Esophagus muscularis mucosa (tissue), 4 donors: ENCODE results near the gene XRCC4. TPM values are rescaled to one million over a fixed set of nuclear protein-coding genes. Genes with fewer than 3 reads are reported as not detected.

Experiments
- DNase-seq: peaks from one replicate; pipeline ENCODE4 v3.0.0-alpha.2; 2017; ENCODE audit errors: extremely low spot score
- H3K27ac ChIP-seq, 4 donors: fragments of 200-600 bp; sonication (generic); replicated peaks in 1 of 4; 1 replicate in 3 of 4; 2 replicates in 1 of 4; pipeline ENCODE4 v1.5.1; 2016 to 2019; ENCODE audit warnings: mild to moderate bottlenecking in 1 of 4
- H3K27me3 ChIP-seq, 4 donors: fragments of 200-600 bp; sonication (generic); one replicate each; pipeline versions ENCODE4 v1.5.1 to v1.6.0; 2016 to 2019
- H3K36me3 ChIP-seq, 4 donors: fragments of 200-600 bp; sonication (generic); one replicate each; pipeline ENCODE4 v1.5.1; 2016 to 2019
- H3K4me1 ChIP-seq, 4 donors: fragments of 200-600 bp; sonication (generic); one replicate each; pipeline ENCODE4 v1.5.1; 2016 to 2019
- H3K4me3 ChIP-seq, 4 donors: fragments of 200-600 bp; sonication (generic); 1 replicate in 2 of 4; 2 replicates in 2 of 4; pipeline ENCODE4 v1.5.1; 2016 to 2019; ENCODE audit warnings: mild to moderate bottlenecking in 4 of 4, moderate library complexity in 1 of 4
- H3K9me3 ChIP-seq, 4 donors: fragments of 200-600 bp; sonication (generic); 1 replicate in 3 of 4; 2 replicates in 1 of 4; pipeline ENCODE4 v1.5.1; 2016 to 2019
- EP300 ChIP-seq: sonication (generic); formaldehyde crosslinking; IDR thresholded peaks from one replicate; pipeline ENCODE4 v1.6.1; 2017; ENCODE audit warnings: antibody characterized with exemption
- POLR2A ChIP-seq: fragments of 450-650 bp; IDR thresholded peaks from one replicate; pipeline ENCODE4 v1.6.1; 2017; ENCODE audit warnings: antibody characterized with exemption, moderate library complexity, mild to moderate bottlenecking, low read depth
- POLR2AphosphoS5 ChIP-seq, 2 donors: sonication (generic); formaldehyde crosslinking; IDR thresholded peaks; one replicate each; pipeline ENCODE4 v1.6.1; 2017; ENCODE audit warnings: antibody characterized with exemption in 2 of 2
- WGBS: methylation state at CpG from one replicate; pipeline ENCODE4 v1.1.5; 2018; 5-methylcytosine and 5-hydroxymethylcytosine counted together
- intact Hi-C: fragments of 100-400 bp; cut with DNase I; formaldehyde crosslinking; loops from one replicate; pipeline ENCODE4 v1.15.1; 2023
- total RNA-seq, 4 donors: library from RNA; depleted of rRNA; stranded (reverse); fragments of >200 nt; gene quantifications; one replicate each; pipeline versions ENCODE4 v1.1.0 to v1.2.1, GENCODE V29; 2016
- TF ChIP-seq, protein P1 (sequence below), 3 experiments: fragments of 200-600 bp in 2 of 3; fragments of 450-650 bp in 1 of 3; sonication (generic) in 2 of 3; IDR thresholded peaks; one replicate each; pipeline ENCODE4 v1.5.1; 2017 to 2019; ENCODE audit warnings: antibody characterized with exemption in 3 of 3, mild to moderate bottlenecking in 2 of 3, moderate library complexity in 1 of 3

Gene XRCC4
- total RNA-seq, 4 donors from 2014 or later = 4.5 to 7.1 (median 5.3) TPM

DNA sequence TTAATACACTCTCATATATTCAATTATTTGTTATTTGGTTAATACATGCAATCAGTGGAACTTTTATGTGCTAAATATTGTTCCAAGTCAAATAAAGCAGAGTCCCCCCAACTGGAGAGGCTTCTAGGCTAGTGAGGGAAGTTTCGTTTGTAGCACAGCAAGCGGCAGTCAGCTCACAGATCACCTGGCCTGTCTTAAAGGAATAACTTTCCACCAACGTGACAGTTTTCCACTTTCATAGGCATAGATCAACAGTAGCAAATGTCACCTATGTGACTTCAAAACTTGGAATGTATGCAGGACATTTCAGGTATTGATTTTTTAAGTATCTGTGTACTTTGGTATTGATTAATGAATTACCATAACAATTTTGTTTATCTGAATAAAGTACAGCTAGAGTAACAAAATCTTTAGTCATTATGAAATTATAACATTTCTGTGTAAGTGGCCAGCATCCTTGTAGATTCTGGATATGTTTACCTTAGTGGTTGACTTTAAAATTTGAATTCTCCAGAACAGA lies 264.5 kb downstream of the XRCC4 start:
- no peak for DNase-seq
- no peak for TF ChIP-seq POLR2A
- TF ChIP-seq, protein P1, sequence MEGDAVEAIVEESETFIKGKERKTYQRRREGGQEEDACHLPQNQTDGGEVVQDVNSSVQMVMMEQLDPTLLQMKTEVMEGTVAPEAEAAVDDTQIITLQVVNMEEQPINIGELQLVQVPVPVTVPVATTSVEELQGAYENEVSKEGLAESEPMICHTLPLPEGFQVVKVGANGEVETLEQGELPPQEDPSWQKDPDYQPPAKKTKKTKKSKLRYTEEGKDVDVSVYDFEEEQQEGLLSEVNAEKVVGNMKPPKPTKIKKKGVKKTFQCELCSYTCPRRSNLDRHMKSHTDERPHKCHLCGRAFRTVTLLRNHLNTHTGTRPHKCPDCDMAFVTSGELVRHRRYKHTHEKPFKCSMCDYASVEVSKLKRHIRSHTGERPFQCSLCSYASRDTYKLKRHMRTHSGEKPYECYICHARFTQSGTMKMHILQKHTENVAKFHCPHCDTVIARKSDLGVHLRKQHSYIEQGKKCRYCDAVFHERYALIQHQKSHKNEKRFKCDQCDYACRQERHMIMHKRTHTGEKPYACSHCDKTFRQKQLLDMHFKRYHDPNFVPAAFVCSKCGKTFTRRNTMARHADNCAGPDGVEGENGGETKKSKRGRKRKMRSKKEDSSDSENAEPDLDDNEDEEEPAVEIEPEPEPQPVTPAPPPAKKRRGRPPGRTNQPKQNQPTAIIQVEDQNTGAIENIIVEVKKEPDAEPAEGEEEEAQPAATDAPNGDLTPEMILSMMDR (IDR thresholded peaks at IDR 0.05) = no peak
- no peak for TF ChIP-seq POLR2AphosphoS5 (IDR thresholded peaks at IDR 0.05)
- no peak for TF ChIP-seq EP300
- Histone ChIP-seq H3K4me3 (no peak overlapping the region), H3K36me3 (no peaks in the 10 kb centered on the region), H3K27ac (no peak overlapping the region), H3K9me3 (no peaks in the 10 kb centered on the region), H3K27me3 (no peaks in the 10 kb centered on the region), H3K4me1 (peaks cover 0 to 5% (median 0%) of the 10 kb centered on the region in 4 donors)
- intact Hi-C loops = loop anchor here (10.0 kb wide), 1 partner anchor 823 kb away; no protein-coding TSS in a partner anchor
- 79% methylated on average over 3 of the region's 3 CpGs for WGBS

DNA sequence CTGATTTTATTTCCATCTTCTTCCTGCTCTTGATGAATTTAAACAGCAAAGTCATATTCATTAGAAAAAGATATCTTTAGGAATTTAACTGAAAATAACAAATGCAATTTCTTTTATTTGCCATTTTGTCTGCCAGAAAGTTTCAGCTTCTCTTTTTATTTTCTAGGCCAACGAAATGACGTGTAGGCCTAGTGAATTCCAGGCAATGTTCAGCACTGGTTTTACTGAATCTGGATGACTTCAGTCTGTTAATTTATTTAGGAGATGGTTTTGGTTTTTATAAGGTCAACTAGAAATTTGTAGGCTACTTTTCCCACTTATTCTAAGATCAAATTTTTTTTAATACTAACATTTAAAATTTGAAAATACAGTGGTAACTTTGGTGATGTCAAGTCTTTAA lies 265.1 kb downstream of the XRCC4 start:
- H3K9me3 ChIP-seq = no peaks in the 10 kb centered on the region
- no peak overlapping the region for H3K4me3 ChIP-seq
- intact Hi-C loops = loop anchor here (10.0 kb wide), 1 partner anchor 822 kb away; no protein-coding TSS in a partner anchor
- peaks cover 0 to 5% (median 0%) of the 10 kb centered on the region in 4 donors for H3K4me1 ChIP-seq
- no peaks in the 10 kb centered on the region for H3K27me3 ChIP-seq
- no peak for DNase-seq
- no peaks in the 10 kb centered on the region for H3K36me3 ChIP-seq
- no peak overlapping the region for H3K27ac ChIP-seq
- TF ChIP-seq POLR2A (no peak), EP300 (no peak), POLR2AphosphoS5 (IDR thresholded peaks at IDR 0.05) (no peak)
- TF ChIP-seq, protein P1 (IDR thresholded peaks at IDR 0.05) = no peak
- WGBS = 81% methylated on average over 2 of the region's 2 CpGs

DNA sequence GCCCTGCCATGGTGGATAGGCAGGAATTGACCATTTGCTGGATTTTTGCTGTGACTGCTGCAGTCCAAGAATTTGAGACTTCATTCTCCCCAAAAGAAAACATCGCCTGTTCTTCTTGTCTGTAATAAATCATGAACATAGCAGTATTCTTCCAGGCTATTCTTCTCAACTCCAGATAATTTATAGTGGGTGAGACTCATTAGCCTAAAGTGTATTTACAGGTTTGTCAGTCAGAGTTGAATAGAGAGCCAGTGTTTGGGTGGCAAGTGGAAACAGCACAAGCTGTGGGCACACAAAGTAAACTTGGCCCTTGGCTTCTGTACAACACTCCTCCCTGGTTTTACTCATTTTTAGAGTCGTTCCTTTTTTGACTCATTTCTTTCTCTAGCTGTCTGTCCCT lies 266.0 kb downstream of the XRCC4 start:
- Histone ChIP-seq H3K4me1 (peaks cover 0 to 5% (median 0%) of the 10 kb centered on the region in 4 donors), H3K9me3 (peaks cover 0 to 4% (median 2%) of the 10 kb centered on the region in 4 donors), H3K27me3 (no peaks in the 10 kb centered on the region), H3K27ac (peak overlapping the region in 1 of 4 donors; percentile 1), H3K4me3 (no peak overlapping the region), H3K36me3 (no peaks in the 10 kb centered on the region)
- intact Hi-C loops = loop anchor here (10.0 kb wide), 1 partner anchor 822 kb away; no protein-coding TSS in a partner anchor
- no peak for DNase-seq
- 52% methylated on average over 2 of the region's 2 CpGs for WGBS
- TF ChIP-seq, protein P1 (IDR thresholded peaks at IDR 0.05) = no peak
- TF ChIP-seq EP300 (no peak), POLR2A (no peak), POLR2AphosphoS5 (IDR thresholded peaks at IDR 0.05) (no peak)

DNA sequence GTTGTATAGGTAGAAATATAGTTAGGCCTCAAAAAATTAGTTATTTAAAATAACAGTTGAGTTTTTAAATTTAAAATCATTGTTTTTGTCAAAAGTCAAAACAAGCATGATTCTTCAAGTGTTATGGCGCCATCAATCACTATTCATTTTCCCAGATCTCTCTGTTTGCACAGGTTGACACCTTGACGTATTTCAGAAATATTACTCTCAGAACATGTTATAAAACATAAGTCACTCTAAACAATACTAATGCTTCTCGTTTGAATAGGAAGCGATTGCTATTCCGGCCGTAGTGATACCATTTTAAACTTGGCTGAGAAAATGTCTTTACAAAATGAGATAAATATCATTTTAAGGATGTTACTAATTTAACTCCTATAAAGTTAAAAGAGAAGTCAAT lies 268.1 kb downstream of the XRCC4 start:
- intact Hi-C loops = loop anchor here (10.0 kb wide), 1 partner anchor 819 kb away; no protein-coding TSS in a partner anchor

More for the DNA sequence above, 268.1 kb downstream of the XRCC4 start:
- 94% methylated on average over 6 of the region's 6 CpGs for WGBS
- no peak for DNase-seq
- TF ChIP-seq, protein P1 (IDR thresholded peaks at IDR 0.05) = no peak
- TF ChIP-seq POLR2A = no peak
- no peak for TF ChIP-seq POLR2AphosphoS5 (IDR thresholded peaks at IDR 0.05)
- no peak for TF ChIP-seq EP300
- H3K27me3 ChIP-seq = no peaks in the 10 kb centered on the region
- no peak overlapping the region for H3K4me3 ChIP-seq
- no peaks in the 10 kb centered on the region for H3K36me3 ChIP-seq
- no peak overlapping the region for H3K27ac ChIP-seq
- H3K9me3 ChIP-seq = peaks cover 0 to 10% (median 2%) of the 10 kb centered on the region in 4 donors
- peaks cover 0 to 5% (median 0%) of the 10 kb centered on the region in 4 donors for H3K4me1 ChIP-seq
